ENCODE results near the gene DSG4. TPM values are rescaled to one million over a fixed set of nuclear protein-coding genes. Genes with fewer than 3 reads are reported as not detected.

Gene DSG4
- total RNA-seq, 1 donor from 2014 or later: not detected

DNA sequence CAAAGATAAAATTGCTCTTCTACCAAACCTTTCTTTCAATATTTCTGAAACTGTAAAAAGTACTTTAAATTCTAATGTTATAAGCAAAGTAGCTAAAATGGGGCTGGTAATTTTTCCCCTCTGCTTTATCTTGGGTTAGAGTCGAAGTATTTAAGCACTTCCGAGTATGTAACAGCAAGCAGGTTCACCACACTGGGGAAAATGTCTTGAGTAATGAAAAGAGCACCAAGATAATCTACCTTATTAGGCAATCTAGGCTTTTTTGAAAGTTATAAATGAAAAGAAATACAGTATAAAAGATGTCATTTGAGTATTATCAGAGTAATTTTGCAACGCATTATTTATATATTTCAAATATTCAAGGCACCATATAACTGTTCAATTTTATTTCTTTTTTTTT lies 70.3 kb downstream of the DSG4 start:
- DNase-seq (ENCODE audit: low spot score) (no peak), ATAC-seq (no peak)

DNA sequence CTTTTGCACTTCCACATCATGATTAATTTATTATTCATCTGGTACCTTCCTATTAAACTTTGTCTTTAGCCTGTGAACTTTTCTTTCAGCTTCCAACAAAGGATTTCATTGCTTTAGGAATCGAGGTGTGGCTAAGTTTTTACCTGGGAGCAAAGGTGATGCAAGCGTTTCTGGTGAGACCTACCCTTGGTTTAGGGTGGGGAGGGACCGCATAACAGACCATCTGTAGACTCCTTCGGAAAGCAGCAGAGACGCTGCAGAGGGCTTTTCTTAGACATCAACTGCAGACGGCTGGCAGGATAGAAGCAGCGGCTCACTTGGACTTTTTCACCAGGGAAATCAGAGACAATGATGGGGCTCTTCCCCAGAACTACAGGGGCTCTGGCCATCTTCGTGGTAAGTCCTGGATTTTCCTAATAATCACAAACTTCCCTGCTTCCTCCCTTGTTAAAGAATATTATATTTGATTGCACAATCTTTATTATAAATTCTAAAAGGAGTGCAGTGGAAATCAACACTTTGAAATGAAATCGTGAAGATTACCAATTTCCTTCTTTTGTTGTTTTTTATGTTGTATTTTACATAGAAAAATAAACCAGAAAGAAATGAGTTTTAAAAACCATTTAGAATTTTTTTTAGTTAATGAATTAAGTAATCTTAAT lies 71.1 kb downstream of the DSG4 start, which contains the start of gene DSG3:
Gene DSG3 (plus strand): TSS at position 212 of the 662 bp plus-strand sequence. CDS start 137 bp downstream, at position 349.
- ATAC-seq (no peak), DNase-seq (ENCODE audit: low spot score) (no peak)

DNA sequence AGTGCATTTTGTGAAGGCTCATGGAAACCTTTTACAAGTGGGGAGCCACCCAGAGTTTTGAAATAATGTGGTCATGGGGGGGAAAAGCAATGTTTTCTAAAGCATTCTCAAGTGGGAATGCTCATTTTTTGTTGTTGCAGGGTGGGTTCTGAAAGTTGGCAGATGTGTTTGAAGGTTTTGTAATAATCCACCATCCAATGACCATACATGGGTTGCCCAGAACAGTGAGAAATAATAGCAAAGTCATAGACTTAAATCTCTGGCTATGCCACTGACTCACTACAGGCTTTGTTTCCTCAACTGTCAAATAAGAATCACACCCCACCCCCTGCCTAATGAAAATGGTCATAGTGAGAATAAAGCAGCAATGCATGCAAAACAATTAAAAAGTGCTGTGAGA lies 73.8 kb downstream of the DSG4 start:
- ATAC-seq (no peak), DNase-seq (ENCODE audit: low spot score) (no peak)

DNA sequence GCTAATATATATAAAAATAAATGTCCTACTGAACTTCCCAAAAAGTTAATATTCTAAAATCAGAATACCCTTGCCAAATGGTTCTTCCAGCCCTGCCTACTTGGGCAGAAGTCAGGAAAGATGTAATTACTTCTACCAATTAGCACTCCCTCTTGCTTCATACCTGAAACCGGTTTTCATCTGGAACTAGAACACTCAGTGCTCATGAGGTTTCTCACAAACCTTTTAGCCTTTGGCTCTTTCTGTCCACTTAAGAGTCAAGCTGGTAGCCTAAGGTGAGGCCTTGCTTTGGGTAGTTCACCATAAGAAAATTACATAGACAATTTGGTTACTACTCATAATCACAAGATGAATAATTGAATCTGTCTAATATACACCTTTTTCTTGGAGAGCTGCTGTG lies 75.0 kb downstream of the DSG4 start:
- ATAC-seq (no peak), DNase-seq (ENCODE audit: low spot score) (no peak)

DNA sequence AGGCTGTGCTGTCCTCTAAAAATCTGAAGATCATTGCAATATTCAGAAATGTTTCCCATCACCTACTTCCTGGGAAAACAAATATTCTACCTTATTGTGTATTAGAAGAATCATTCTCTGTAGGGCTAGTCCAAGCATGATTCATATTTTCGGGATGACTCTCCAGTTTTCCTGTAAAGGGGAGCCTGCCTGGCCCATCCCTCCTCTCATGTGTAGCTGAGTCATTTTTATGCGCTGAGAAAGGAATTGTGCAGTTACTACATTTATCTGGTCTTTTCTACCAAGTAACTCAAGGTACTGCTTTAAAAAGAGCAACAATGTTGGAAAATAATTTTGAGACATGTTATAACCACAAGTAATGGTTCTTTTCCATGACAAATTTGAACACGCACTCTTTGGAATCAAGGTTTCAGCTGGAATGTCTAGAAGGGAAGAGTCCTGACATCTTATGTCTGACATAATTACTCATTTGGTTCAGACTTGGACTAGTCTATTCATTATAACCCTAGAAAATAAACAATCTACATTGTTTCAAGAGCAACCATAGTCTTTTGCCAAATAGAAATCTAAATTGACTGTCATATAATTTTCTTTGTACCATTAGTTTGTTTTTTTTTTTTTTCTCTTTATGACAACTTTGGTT lies 77.6 kb downstream of the DSG4 start:
- no peak for ATAC-seq
- no peak for DNase-seq (ENCODE audit: low spot score)

Other genes with a start within 250 kb of the DSG4 start
- not detected for gene DSC1, start 213.9 kb upstream of the DSG4 start, total RNA-seq
- 2.5 TPM for gene DSG1, start 58.6 kb upstream of the DSG4 start, total RNA-seq
- not detected for gene DSG3, start 71.0 kb downstream of the DSG4 start, total RNA-seq
- gene DSG2, start 121.4 kb downstream of the DSG4 start, total RNA-seq: 10.9 TPM
- 4,291 TPM for gene TTR, start 215.1 kb downstream of the DSG4 start, total RNA-seq